Measurements from ENCODE around the gene RNU7-1. TPM values are rescaled to one million over a fixed set of nuclear protein-coding genes. Genes with fewer than 3 reads are reported as not detected.

Gene RNU7-1
- total RNA-seq, 1 donor from 2014 or later: not detected

- no peak for DNase-seq (ENCODE audit: low spot score, unreplicated experiment)
- H3K4me3 Mint-ChIP-seq (ENCODE audit: low read depth): peak overlapping the region; percentile 37
- peaks cover 19% of the 10 kb centered on the region for H3K36me3 Mint-ChIP-seq (ENCODE audit: insufficient read depth)
- H3K27me3 Mint-ChIP-seq: no peaks in the 10 kb centered on the region
- no peaks in the 10 kb centered on the region for H3K9me3 Mint-ChIP-seq (ENCODE audit: low read depth)
- peaks cover 35% of the 10 kb centered on the region for H3K4me1 Mint-ChIP-seq (ENCODE audit: low read depth)
- peak overlapping the region; percentile 99 for H3K27ac Mint-ChIP-seq
- TF ChIP-seq CTCF (IDR thresholded peaks at IDR 0.05; ENCODE audit: unreplicated experiment): no peak
Observed at GRCh38 chr12:6960593-6961277, 17.1 kb downstream of the RNU7-1 start.

GRCh38 chr12:6961278-6961694 lies 17.7 kb downstream of the RNU7-1 start:
- H3K27ac Mint-ChIP-seq: peak overlapping the region; percentile 99
- H3K27me3 Mint-ChIP-seq: no peaks in the 10 kb centered on the region
- H3K9me3 Mint-ChIP-seq (ENCODE audit: low read depth): no peaks in the 10 kb centered on the region
- H3K36me3 Mint-ChIP-seq (ENCODE audit: insufficient read depth): peaks cover 21% of the 10 kb centered on the region
- no peak for TF ChIP-seq CTCF (IDR thresholded peaks at IDR 0.05; ENCODE audit: unreplicated experiment)
- peaks cover 38% of the 10 kb centered on the region for H3K4me1 Mint-ChIP-seq (ENCODE audit: low read depth)
- no peak for DNase-seq (ENCODE audit: low spot score, unreplicated experiment)
- H3K4me3 Mint-ChIP-seq (ENCODE audit: low read depth): peak overlapping the region; percentile 97

- peak; percentile 74 for DNase-seq (ENCODE audit: low spot score, unreplicated experiment)
- Mint-ChIP-seq H3K4me3 (ENCODE audit: low read depth) (peak overlapping the region; percentile 97), H3K9me3 (ENCODE audit: low read depth) (no peaks in the 10 kb centered on the region), H3K4me1 (ENCODE audit: low read depth) (peaks cover 38% of the 10 kb centered on the region), H3K27ac (peak overlapping the region; percentile 99), H3K27me3 (no peaks in the 10 kb centered on the region), H3K36me3 (ENCODE audit: insufficient read depth) (peaks cover 21% of the 10 kb centered on the region)
- peak; percentile 69 for TF ChIP-seq CTCF (IDR thresholded peaks at IDR 0.05; ENCODE audit: unreplicated experiment)
Observed at GRCh38 chr12:6961695-6962284, 18.2 kb downstream of the RNU7-1 start.

- no peak for DNase-seq (ENCODE audit: low spot score, unreplicated experiment)
- Mint-ChIP-seq H3K9me3 (ENCODE audit: low read depth) (no peaks in the 10 kb centered on the region), H3K27me3 (no peaks in the 10 kb centered on the region), H3K4me1 (ENCODE audit: low read depth) (peaks cover 38% of the 10 kb centered on the region), H3K36me3 (ENCODE audit: insufficient read depth) (peaks cover 19% of the 10 kb centered on the region), H3K27ac (peak overlapping the region; percentile 99), H3K4me3 (ENCODE audit: low read depth) (peak overlapping the region; percentile 97)
- TF ChIP-seq CTCF (IDR thresholded peaks at IDR 0.05; ENCODE audit: unreplicated experiment): no peak
Observed at GRCh38 chr12:6962285-6963015, 18.8 kb downstream of the RNU7-1 start.

GRCh38 chr12:6963016-6963731 lies 19.6 kb downstream of the RNU7-1 start:
- TF ChIP-seq CTCF (IDR thresholded peaks at IDR 0.05; ENCODE audit: unreplicated experiment): peak; percentile 33
- peaks cover 23% of the 10 kb centered on the region for H3K36me3 Mint-ChIP-seq (ENCODE audit: insufficient read depth)
- H3K4me3 Mint-ChIP-seq (ENCODE audit: low read depth): peak overlapping the region; percentile 97
- DNase-seq (ENCODE audit: low spot score, unreplicated experiment): peak; percentile 96
- H3K4me1 Mint-ChIP-seq (ENCODE audit: low read depth): peaks cover 40% of the 10 kb centered on the region
- H3K27ac Mint-ChIP-seq: peak overlapping the region; percentile 99
- H3K27me3 Mint-ChIP-seq: no peaks in the 10 kb centered on the region
- H3K9me3 Mint-ChIP-seq (ENCODE audit: low read depth): no peaks in the 10 kb centered on the region

Measured in progenitor cell of endocrine pancreas (in vitro differentiated cells).